ELF-1 (cell line): ENCODE data around the gene GABRA4.

Experiments used
- DNase-seq: peaks from one replicate; pipeline ENCODE4 v3.0.0-alpha.2; 2016; ENCODE audit warnings: low read depth, low spot score

Gene GABRA4

GRCh38 chr4:46931981-46932380, 61.4 kb downstream of the GABRA4 start:
- peak; percentile 1 for DNase-seq

- no peak for DNase-seq
These were observed 62.5 kb downstream of the GABRA4 start for GRCh38 chr4:46930891-46931290.

GRCh38 chr4:46927201-46927600, 66.2 kb downstream of the GABRA4 start:
- DNase-seq = no peak

- no peak for DNase-seq
These were observed 68.4 kb downstream of the GABRA4 start for GRCh38 chr4:46924789-46925529.

- DNase-seq = no peak
These were observed 71.2 kb downstream of the GABRA4 start for GRCh38 chr4:46922205-46922604.

- DNase-seq = no peak
These were observed 84.3 kb downstream of the GABRA4 start, which contains the start of gene COX7B2 for GRCh38 chr4:46909078-46909477. TSS of gene COX7B2 (minus strand) at chr4:46909245. CDS start at chr4:46735192, 174,053 bp downstream.

- DNase-seq = no peak
These were observed 85.2 kb downstream of the GABRA4 start for GRCh38 chr4:46908148-46908547.

- DNase-seq = no peak
These were observed 93.3 kb downstream of the GABRA4 start for GRCh38 chr4:46900082-46900481.

- DNase-seq = no peak
These were observed 98.6 kb downstream of the GABRA4 start for GRCh38 chr4:46894826-46895225.

- DNase-seq = no peak
These were observed 103.3 kb downstream of the GABRA4 start for GRCh38 chr4:46890056-46890455.

- DNase-seq = no peak
These were observed 104.0 kb downstream of the GABRA4 start for GRCh38 chr4:46889410-46889809.

GRCh38 chr4:46886711-46887110, 106.7 kb downstream of the GABRA4 start:
- no peak for DNase-seq

GRCh38 chr4:46878641-46879040, 114.7 kb downstream of the GABRA4 start:
- DNase-seq = no peak

GRCh38 chr4:46874811-46875210, 118.6 kb downstream of the GABRA4 start:
- no peak for DNase-seq

GRCh38 chr4:46870411-46870810, 123.0 kb downstream of the GABRA4 start:
- no peak for DNase-seq
